H9 (cell line): ENCODE measurements around the gene DLX2. TPM values are rescaled to one million over a fixed set of nuclear protein-coding genes. Genes with fewer than 3 reads are reported as not detected.

Experiments used
- DNase-seq: peaks from one replicate; pipeline ENCODE4 v3.0.0-alpha.2; 2017
- H2AFZ ChIP-seq: one replicate; pipeline ENCODE4 v1.6.1; 2013; ENCODE audit warnings: mild to moderate bottlenecking, low read length, control low read depth, moderate library complexity
- H2AK5ac ChIP-seq: 2 replicates; pipeline ENCODE4 v1.6.1; 2013; ENCODE audit warnings: low read length, control low read depth, mixed read lengths; ENCODE audit not compliant: insufficient read length
- H2BK120ac ChIP-seq: one replicate; pipeline ENCODE4 v1.6.1; 2013; ENCODE audit warnings: low read depth, mild to moderate bottlenecking, low read length, control low read depth, inconsistent platforms; ENCODE audit not compliant: poor library complexity, severe bottlenecking
- H2BK12ac ChIP-seq: 2 replicates; pipeline ENCODE4 v1.6.1; 2013; ENCODE audit warnings: low read length, control low read depth, mixed read lengths, low read depth; ENCODE audit not compliant: insufficient read length
- H2BK15ac ChIP-seq: 2 replicates; pipeline ENCODE4 v1.6.1; 2013; ENCODE audit warnings: low read depth, low read length, control low read depth
- H2BK20ac ChIP-seq: one replicate; pipeline ENCODE4 v1.6.1; 2013; ENCODE audit warnings: low read depth, mild to moderate bottlenecking, low read length, control low read depth, inconsistent platforms; ENCODE audit not compliant: poor library complexity, severe bottlenecking
- H2BK5ac ChIP-seq: 2 replicates; pipeline ENCODE4 v1.6.1; 2013; ENCODE audit warnings: low read length, control low read depth, mixed read lengths; ENCODE audit not compliant: insufficient read length
- H3K14ac ChIP-seq: 2 replicates; pipeline ENCODE4 v1.6.1; 2013; ENCODE audit warnings: low read length, control low read depth; ENCODE audit not compliant: insufficient read depth
- H3K18ac ChIP-seq: 2 replicates; pipeline ENCODE4 v1.6.1; 2013; ENCODE audit warnings: low read depth, mild to moderate bottlenecking, mixed read lengths, low read length, control low read depth; ENCODE audit not compliant: insufficient read length
- H3K23ac ChIP-seq: 2 replicates; pipeline ENCODE4 v1.6.1; 2013; ENCODE audit warnings: low read length, control low read depth, mixed read lengths, low read depth; ENCODE audit not compliant: insufficient read length
- H3K23me2 ChIP-seq: 2 replicates; pipeline ENCODE4 v1.6.1; 2013; ENCODE audit warnings: low read depth, mild to moderate bottlenecking, mixed read lengths, low read length, control low read depth; ENCODE audit not compliant: insufficient read length, poor library complexity, severe bottlenecking
- H3K27ac ChIP-seq: 2 replicates; pipeline ENCODE4 v1.5.1; 2013; ENCODE audit warnings: low read length, control low read depth, mixed read lengths, low read depth; ENCODE audit not compliant: insufficient read length
- H3K27me3 ChIP-seq: 2 replicates; pipeline ENCODE4 v1.6.1; 2013; ENCODE audit warnings: low read length, control low read depth, inconsistent platforms; ENCODE audit not compliant: insufficient read depth
- H3K4ac ChIP-seq: 2 replicates; pipeline ENCODE4 v1.6.1; 2013; ENCODE audit warnings: low read depth, mild to moderate bottlenecking, control low read depth, inconsistent platforms, low read length, moderate library complexity
- H3K4me1 ChIP-seq: 2 replicates; pipeline ENCODE4 v1.6.1; 2013; ENCODE audit warnings: low read length, control low read depth, inconsistent platforms; ENCODE audit not compliant: insufficient read depth
- H3K4me2 ChIP-seq: 2 replicates; pipeline ENCODE4 v1.6.1; 2013; ENCODE audit warnings: low read length, control low read depth, mixed read lengths; ENCODE audit not compliant: insufficient read length, insufficient read depth
- H3K56ac ChIP-seq: 2 replicates; pipeline ENCODE4 v1.6.1; 2013; ENCODE audit warnings: low read depth, mild to moderate bottlenecking, mixed read lengths, low read length, control low read depth; ENCODE audit not compliant: insufficient read length
- H3K79me1 ChIP-seq: 2 replicates; pipeline ENCODE4 v1.6.1; 2013; ENCODE audit warnings: low read depth, mild to moderate bottlenecking, moderate library complexity, low read length, control low read depth, inconsistent platforms; ENCODE audit not compliant: insufficient read depth, poor library complexity, severe bottlenecking
- H3K79me2 ChIP-seq: 2 replicates; pipeline ENCODE4 v1.6.1; 2013; ENCODE audit warnings: low read length, control low read depth, inconsistent platforms; ENCODE audit not compliant: insufficient read depth
- H3K9ac ChIP-seq: 2 replicates; pipeline ENCODE4 v1.6.1; 2013; ENCODE audit warnings: low read length, control low read depth, mixed read lengths; ENCODE audit not compliant: insufficient read length; ENCODE audit errors: extremely low read depth
- H3K9me3 ChIP-seq: one replicate; pipeline ENCODE4 v1.6.1; 2013; ENCODE audit warnings: low read depth, low read length, inconsistent platforms; ENCODE audit not compliant: control insufficient read depth
- H3T11ph ChIP-seq: one replicate; pipeline ENCODE4 v1.6.1; 2013; ENCODE audit warnings: mild to moderate bottlenecking, low read length, control low read depth, inconsistent platforms
- H4K20me1 ChIP-seq: one replicate; pipeline ENCODE4 v1.6.1; 2013; ENCODE audit not compliant: control insufficient read depth, insufficient read length, insufficient read depth
- H4K5ac ChIP-seq: 2 replicates; pipeline ENCODE4 v1.6.1; 2013; ENCODE audit warnings: low read depth, mild to moderate bottlenecking, mixed read lengths, low read length, control low read depth; ENCODE audit not compliant: insufficient read length
- H4K8ac ChIP-seq: replicated peaks from 2 replicates; pipeline ENCODE4 v1.6.1; 2013; ENCODE audit warnings: low read length, control low read depth, mixed read lengths, low read depth; ENCODE audit not compliant: insufficient read length
- H4K91ac ChIP-seq: 2 replicates; pipeline ENCODE4 v1.6.1; 2013; ENCODE audit warnings: low read depth, mild to moderate bottlenecking, moderate library complexity, mixed read lengths, low read length, control low read depth; ENCODE audit not compliant: insufficient read length
- H3K27ac Mint-ChIP-seq, 3 experiments: 2 replicates in 2 of 3; 3 replicates in 1 of 3; pipeline ENCODE4 v1.8.0; 2020 to 2021; ENCODE audit warnings: mixed read lengths in 3 of 3, mild to moderate bottlenecking in 1 of 3, moderate library complexity in 1 of 3
- H3K27me3 Mint-ChIP-seq: 2 replicates; pipeline ENCODE4 v1.8.0; 2021; ENCODE audit warnings: low read depth, mild to moderate bottlenecking, moderate library complexity, mixed read lengths
- H3K36me3 Mint-ChIP-seq, 3 experiments: 2 replicates in 2 of 3; 3 replicates in 1 of 3; pipeline ENCODE4 v1.8.0; 2020 to 2021; ENCODE audit warnings: low read depth in 3 of 3, mixed read lengths in 3 of 3; ENCODE audit not compliant: insufficient read depth in 1 of 3
- H3K4me1 Mint-ChIP-seq, 2 experiments: 2 replicates each; pipeline ENCODE4 v1.8.0; 2020; ENCODE audit warnings: mixed read lengths in 2 of 2
- H3K4me3 Mint-ChIP-seq, 2 experiments: 2 replicates in 1 of 2; 3 replicates in 1 of 2; pipeline ENCODE4 v1.8.0; 2020 to 2021; ENCODE audit warnings: mild to moderate bottlenecking in 2 of 2, mixed read lengths in 2 of 2, moderate library complexity in 1 of 2
- H3K9me3 Mint-ChIP-seq, 2 experiments: 2 replicates in 1 of 2; 3 replicates in 1 of 2; pipeline ENCODE4 v1.8.0; 2020; ENCODE audit warnings: mild to moderate bottlenecking in 2 of 2, mixed read lengths in 2 of 2, moderate library complexity in 1 of 2
- WGBS: extraction: QIAGEN DNeasy Blood & Tissue Kit; methylation state at CpG from one replicate; pipeline ENCODE4 v1.1.7; 2013; ENCODE audit warnings: missing lambda C conversion rate, low lambda C conversion rate, mixed read lengths; ENCODE audit not compliant: insufficient read length; ENCODE audit errors: extremely low coverage; 5-methylcytosine and 5-hydroxymethylcytosine counted together
- total RNA-seq: library from RNA; stranded (reverse); gene quantifications from 2 replicates; pipeline ENCODE4 v1.2.1, GENCODE V29; 2021
- TF ChIP-seq, protein P1 (sequence below): fragments of 200-600 bp; sonication (generic); conservative IDR thresholded peaks from 3 replicates; pipeline ENCODE4 v1.8.0; 2021; ENCODE audit warnings: antibody characterized with exemption, mild to moderate bottlenecking

Gene DLX2
- total RNA-seq, 1 experiment from 2014 or later, result not detected

DNA sequence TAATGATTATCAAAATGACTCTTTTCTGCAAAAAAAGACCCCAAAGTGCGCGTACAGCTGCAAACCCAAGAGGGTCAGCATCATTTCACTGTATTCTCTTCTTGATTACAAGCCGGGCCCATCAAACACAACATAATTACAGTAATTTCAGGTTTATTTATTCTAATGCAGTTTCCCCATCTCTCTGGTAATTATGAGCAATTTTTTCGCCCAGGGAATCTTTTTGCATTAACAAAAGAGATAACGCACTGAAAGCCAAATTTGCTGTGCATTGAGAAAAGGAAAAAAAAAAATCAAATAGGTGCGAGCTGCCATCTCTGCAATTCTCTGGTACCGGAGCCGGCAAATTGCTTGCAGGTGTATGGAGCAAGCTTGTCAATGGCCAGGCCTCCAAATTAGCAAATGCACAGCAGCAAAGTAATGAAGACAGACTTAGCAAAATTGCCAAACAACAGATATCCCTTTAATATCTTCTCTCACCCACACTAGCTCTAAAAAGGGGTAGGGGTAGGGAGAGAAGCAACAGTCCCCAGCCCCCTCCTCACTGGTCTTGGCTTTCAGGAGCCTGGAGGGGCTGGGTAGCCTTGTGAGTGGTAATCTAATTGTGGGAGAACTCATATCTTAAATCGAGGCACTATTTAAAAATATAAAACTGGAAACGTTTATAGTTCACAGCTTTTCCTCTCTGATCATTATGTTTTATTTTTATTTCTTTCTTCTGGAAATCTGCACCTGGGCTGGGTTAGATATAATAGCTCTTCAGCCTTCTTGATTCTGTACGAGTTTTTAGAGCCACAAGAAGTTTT lies 10.7 kb downstream of the DLX2 start:
- no peaks in the 10 kb centered on the region for H3K79me1 ChIP-seq
- TF ChIP-seq, protein P1, sequence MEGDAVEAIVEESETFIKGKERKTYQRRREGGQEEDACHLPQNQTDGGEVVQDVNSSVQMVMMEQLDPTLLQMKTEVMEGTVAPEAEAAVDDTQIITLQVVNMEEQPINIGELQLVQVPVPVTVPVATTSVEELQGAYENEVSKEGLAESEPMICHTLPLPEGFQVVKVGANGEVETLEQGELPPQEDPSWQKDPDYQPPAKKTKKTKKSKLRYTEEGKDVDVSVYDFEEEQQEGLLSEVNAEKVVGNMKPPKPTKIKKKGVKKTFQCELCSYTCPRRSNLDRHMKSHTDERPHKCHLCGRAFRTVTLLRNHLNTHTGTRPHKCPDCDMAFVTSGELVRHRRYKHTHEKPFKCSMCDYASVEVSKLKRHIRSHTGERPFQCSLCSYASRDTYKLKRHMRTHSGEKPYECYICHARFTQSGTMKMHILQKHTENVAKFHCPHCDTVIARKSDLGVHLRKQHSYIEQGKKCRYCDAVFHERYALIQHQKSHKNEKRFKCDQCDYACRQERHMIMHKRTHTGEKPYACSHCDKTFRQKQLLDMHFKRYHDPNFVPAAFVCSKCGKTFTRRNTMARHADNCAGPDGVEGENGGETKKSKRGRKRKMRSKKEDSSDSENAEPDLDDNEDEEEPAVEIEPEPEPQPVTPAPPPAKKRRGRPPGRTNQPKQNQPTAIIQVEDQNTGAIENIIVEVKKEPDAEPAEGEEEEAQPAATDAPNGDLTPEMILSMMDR, result no peak
- no CpG with 5 or more reads among the region's 11 CpGs for WGBS
- no peak overlapping the region for H3K18ac ChIP-seq
- H3K27me3 ChIP-seq, result peaks cover 90% of the 10 kb centered on the region
- peaks cover 5 to 16% of the 10 kb centered on the region in 2 experiments; a peak in 3 of 5 replicates for H3K9me3 Mint-ChIP-seq
- no peak overlapping the region for H3K14ac ChIP-seq
- no peak overlapping the region for H3K27ac Mint-ChIP-seq
- DNase-seq, result no peak
- H3K27ac ChIP-seq, result no peak overlapping the region
- H2AK5ac ChIP-seq, result no peak overlapping the region
- no peaks in the 10 kb centered on the region for H4K20me1 ChIP-seq
- no peak overlapping the region; a peak in 1 of 5 replicates for H3K4me3 Mint-ChIP-seq
- no peak overlapping the region for H4K8ac ChIP-seq
- no peak overlapping the region for H4K5ac ChIP-seq
- no peak overlapping the region for H2BK5ac ChIP-seq
- no peaks in the 10 kb centered on the region for H3K79me2 ChIP-seq
- no peak overlapping the region for H3K4ac ChIP-seq
- no peak overlapping the region for H2BK120ac ChIP-seq
- H2BK20ac ChIP-seq, result no peak overlapping the region
- H3K4me1 ChIP-seq, result peaks cover 2% of the 10 kb centered on the region; the same call in 1 of the 2 replicates
- no peak overlapping the region for H2BK12ac ChIP-seq
- H3K23me2 ChIP-seq, result peaks cover 18% of the 10 kb centered on the region
- peaks cover 42 to 62% of the 10 kb centered on the region in 2 experiments for H3K4me1 Mint-ChIP-seq
- no peak overlapping the region for H3K9ac ChIP-seq
- no peak overlapping the region for H3K23ac ChIP-seq
- H3K56ac ChIP-seq, result no peak overlapping the region
- H2BK15ac ChIP-seq, result no peak overlapping the region
- H3K27me3 Mint-ChIP-seq, result peaks cover 100% of the 10 kb centered on the region
- no peak overlapping the region for H2AFZ ChIP-seq
- H4K91ac ChIP-seq, result no peak overlapping the region
- no peak overlapping the region for H3T11ph ChIP-seq
- H3K36me3 Mint-ChIP-seq, result no peaks in the 10 kb centered on the region; a peak in 4 of 7 replicates
- H3K4me2 ChIP-seq, result no peak overlapping the region
- no peaks in the 10 kb centered on the region for H3K9me3 ChIP-seq
